Kidney epithelial cell (primary cell): ENCODE measurements around the gene RELA. TPM values are rescaled to one million over a fixed set of nuclear protein-coding genes. Genes with fewer than 3 reads are reported as not detected.

Experiments used
- DNase-seq: peaks from one replicate; pipeline ENCODE4 v3.0.0-alpha.2; 2010; ENCODE audit warnings: low read depth
- H3K27me3 ChIP-seq: 2 replicates; pipeline ENCODE4 v1.6.0; 2011; ENCODE audit warnings: low read length; ENCODE audit not compliant: control insufficient read depth, insufficient read depth
- H3K36me3 ChIP-seq: 2 replicates; pipeline ENCODE4 v1.5.1; 2011; ENCODE audit warnings: low read length; ENCODE audit not compliant: control insufficient read depth, insufficient read depth
- H3K4me3 ChIP-seq: 2 replicates; pipeline ENCODE4 v1.5.1; 2011; ENCODE audit warnings: low read depth, mild to moderate bottlenecking, control low read depth, low read length
- total RNA-seq: library from RNA; depleted of rRNA; stranded (reverse); fragments of >200 nt; gene quantifications from 2 replicates; pipeline ENCODE4 v1.2.3, GENCODE V29; 2015
- TF ChIP-seq, protein P1 (sequence below): IDR thresholded peaks from 2 replicates; pipeline ENCODE4 v1.5.1; 2011; ENCODE audit warnings: mild to moderate bottlenecking, moderate library complexity, low read length, control low read depth, inconsistent platforms; ENCODE audit not compliant: insufficient read depth, poor library complexity, severe bottlenecking

The RELA gene
- total RNA-seq, 1 donor from 2014 or later, result 64.3 TPM

DNA sequence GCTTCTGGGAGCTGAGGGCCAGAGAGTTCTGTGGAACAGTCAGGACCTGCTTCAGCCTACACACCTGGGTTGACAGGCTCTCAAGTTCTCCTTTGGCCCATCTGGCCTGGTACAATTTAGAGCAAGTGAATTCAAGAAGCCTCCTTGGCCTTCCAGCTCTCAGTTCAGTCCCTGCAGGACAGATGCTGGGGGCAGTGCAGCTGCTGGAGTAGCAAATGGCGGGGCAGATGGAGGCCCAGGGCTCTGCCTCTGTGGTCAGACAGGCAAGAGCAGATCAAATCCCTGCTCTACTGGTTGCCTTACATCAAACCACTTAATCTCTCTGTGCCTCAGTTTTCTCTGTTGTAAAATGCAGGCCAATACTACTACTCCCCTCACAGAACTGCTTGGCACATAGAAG lies 58.5 kb downstream of the RELA start:
- Histone ChIP-seq H3K27me3 (no peaks in the 10 kb centered on the region), H3K4me3 (no peak overlapping the region), H3K36me3 (peaks cover 1% of the 10 kb centered on the region)
- TF ChIP-seq, protein P1, sequence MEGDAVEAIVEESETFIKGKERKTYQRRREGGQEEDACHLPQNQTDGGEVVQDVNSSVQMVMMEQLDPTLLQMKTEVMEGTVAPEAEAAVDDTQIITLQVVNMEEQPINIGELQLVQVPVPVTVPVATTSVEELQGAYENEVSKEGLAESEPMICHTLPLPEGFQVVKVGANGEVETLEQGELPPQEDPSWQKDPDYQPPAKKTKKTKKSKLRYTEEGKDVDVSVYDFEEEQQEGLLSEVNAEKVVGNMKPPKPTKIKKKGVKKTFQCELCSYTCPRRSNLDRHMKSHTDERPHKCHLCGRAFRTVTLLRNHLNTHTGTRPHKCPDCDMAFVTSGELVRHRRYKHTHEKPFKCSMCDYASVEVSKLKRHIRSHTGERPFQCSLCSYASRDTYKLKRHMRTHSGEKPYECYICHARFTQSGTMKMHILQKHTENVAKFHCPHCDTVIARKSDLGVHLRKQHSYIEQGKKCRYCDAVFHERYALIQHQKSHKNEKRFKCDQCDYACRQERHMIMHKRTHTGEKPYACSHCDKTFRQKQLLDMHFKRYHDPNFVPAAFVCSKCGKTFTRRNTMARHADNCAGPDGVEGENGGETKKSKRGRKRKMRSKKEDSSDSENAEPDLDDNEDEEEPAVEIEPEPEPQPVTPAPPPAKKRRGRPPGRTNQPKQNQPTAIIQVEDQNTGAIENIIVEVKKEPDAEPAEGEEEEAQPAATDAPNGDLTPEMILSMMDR, result no peak
- DNase-seq, result no peak

Other genes with a start within 250 kb of the RELA start
- gene NEAT1, start 240.1 kb downstream of the RELA start, total RNA-seq, result 28.7 and 39.8 TPM in 2 replicates
- 1,605 and 1,895 TPM in 2 replicates for gene MALAT1, start 163.9 kb downstream of the RELA start, total RNA-seq
- gene SCYL1, start 137.8 kb downstream of the RELA start, total RNA-seq, result 116 and 121 TPM in 2 replicates
- gene LTBP3, start 104.6 kb downstream of the RELA start, total RNA-seq, result 116 and 122 TPM in 2 replicates
- 67.3 and 91.6 TPM in 2 replicates for gene ZNRD2, start 92.4 kb downstream of the RELA start, total RNA-seq
- gene FAM89B, start 90.4 kb downstream of the RELA start, total RNA-seq, result 63.9 and 68.5 TPM in 2 replicates
- gene EHBP1L1, start 86.9 kb downstream of the RELA start, total RNA-seq, result 19.5 and 20.9 TPM in 2 replicates
- not detected in 2 replicates for gene KCNK7, start 67.1 kb downstream of the RELA start, total RNA-seq
- gene MAP3K11, start 48.7 kb downstream of the RELA start, total RNA-seq, result 58.3 and 60.8 TPM in 2 replicates
- 61.9 and 71.2 TPM in 2 replicates for gene PCNX3, start 47.1 kb downstream of the RELA start, total RNA-seq
- 19.6 and 25.8 TPM in 2 replicates for gene SIPA1, start 24.8 kb downstream of the RELA start, total RNA-seq
- gene KAT5, start 49.3 kb upstream of the RELA start, total RNA-seq, result 65.5 and 73.3 TPM in 2 replicates
- 43.1 and 50.1 TPM in 2 replicates for gene RNASEH2C, start 57.9 kb upstream of the RELA start, total RNA-seq
- gene AP5B1, start 118.1 kb upstream of the RELA start, total RNA-seq, result 21.5 and 21.7 TPM in 2 replicates
- gene OVOL1, start 124.1 kb upstream of the RELA start, total RNA-seq, result 15.8 and 17.8 TPM in 2 replicates
- gene SNX32, start 171.0 kb upstream of the RELA start, total RNA-seq, result 1.4 and 1.9 TPM in 2 replicates
- gene CFL1, start 195.3 kb upstream of the RELA start, total RNA-seq, result 1,640 and 1,825 TPM in 2 replicates
- gene MUS81, start 197.5 kb upstream of the RELA start, total RNA-seq, result 63.6 and 77.5 TPM in 2 replicates
- gene EFEMP2, start 209.9 kb upstream of the RELA start, total RNA-seq, result 54.1 and 62.0 TPM in 2 replicates
- not detected in 2 replicates for gene CTSW, start 216.9 kb upstream of the RELA start, total RNA-seq
- 142 and 144 TPM in 2 replicates for gene FIBP, start 225.6 kb upstream of the RELA start, total RNA-seq
- 48.9 and 58.9 TPM in 2 replicates for gene CCDC85B, start 227.8 kb upstream of the RELA start, total RNA-seq
- 44.2 and 46.5 TPM in 2 replicates for gene FOSL1, start 237.5 kb upstream of the RELA start, total RNA-seq